ENCODE results near the gene ATP5PO. TPM values are rescaled to one million over a fixed set of nuclear protein-coding genes. Genes with fewer than 3 reads are reported as not detected.

ATP5PO gene
- total and polyA plus RNA-seq, 2 of the 13 experiments (the other 11 are each of a cell fraction or from before 2014, with no cell fraction given): 256 to 297 TPM

- Histone ChIP-seq H3K79me2 (ENCODE audit: insufficient read depth, low read length) (no peaks in the 10 kb centered on the region), H3K9ac (ENCODE audit: insufficient read depth, low read depth, low read length) (no peak overlapping the region), H3K27ac (ENCODE audit: extremely low read length, insufficient read depth, low read length) (no peak overlapping the region), H3K27me3 (ENCODE audit: control insufficient read depth in 1 of 2, insufficient read depth in 2 of 2, low read length in 2 of 2) (peaks cover 2 to 14% of the 10 kb centered on the region in 2 experiments; a peak in 4 of 5 replicates), H3K4me1 (ENCODE audit: insufficient read depth, low read length) (peaks cover 27% of the 10 kb centered on the region), H3K4me2 (ENCODE audit: low read depth, low read length) (peak overlapping the region; percentile 26), H3K4me3 (replicated peaks in 1 of 3; ENCODE audit: insufficient read depth in 1 of 3, low read depth in 2 of 3, low read length in 3 of 3) (no peak overlapping the region; a peak in 1 of 6 replicates), H2AFZ (ENCODE audit: low read length) (no peak overlapping the region), H4K20me1 (ENCODE audit: insufficient read depth, low read length) (no peaks in the 10 kb centered on the region), H3K36me3 (replicated peaks in 1 of 2; ENCODE audit: control insufficient read depth in 1 of 2, insufficient read depth in 2 of 2, low read length in 2 of 2) (no peaks in the 10 kb centered on the region), H3K9me3 (ENCODE audit: low read length) (no peaks in the 10 kb centered on the region)
- peak; percentile 12 for FAIRE-seq
- peak; percentile 34 for DNase-seq (ENCODE audit: low spot score)
- intact Hi-C loops (cut with micrococcal nuclease; ENCODE audit: unreplicated experiment): loop anchor here (5.0 kb wide), 1 partner anchor 38 kb away; no protein-coding TSS in a partner anchor
- in situ Hi-C loops (cut with HindIII; ENCODE audit: extremely low pct_ligation_motif_present, low pct_unique_long_range_greater_than_20kb): no loop called here
- CTCF ChIA-PET (ENCODE audit: low intra/inter-chr PET ratio, low total read pairs): no interaction called here
- WGBS (ENCODE audit: low lambda C conversion rate): 0% methylated on average over 5 of the region's 5 CpGs
- ATAC-seq: peak; percentile 55
- no TSS peak for BruUV-seq (replicated peaks)
- POLR2A ChIA-PET: no interaction called here
- TF ChIP-seq ZNF792 (CRISPR knock-in tag; IDR thresholded peaks at IDR 0.05): no peak
- TF ChIP-seq, protein P1, sequence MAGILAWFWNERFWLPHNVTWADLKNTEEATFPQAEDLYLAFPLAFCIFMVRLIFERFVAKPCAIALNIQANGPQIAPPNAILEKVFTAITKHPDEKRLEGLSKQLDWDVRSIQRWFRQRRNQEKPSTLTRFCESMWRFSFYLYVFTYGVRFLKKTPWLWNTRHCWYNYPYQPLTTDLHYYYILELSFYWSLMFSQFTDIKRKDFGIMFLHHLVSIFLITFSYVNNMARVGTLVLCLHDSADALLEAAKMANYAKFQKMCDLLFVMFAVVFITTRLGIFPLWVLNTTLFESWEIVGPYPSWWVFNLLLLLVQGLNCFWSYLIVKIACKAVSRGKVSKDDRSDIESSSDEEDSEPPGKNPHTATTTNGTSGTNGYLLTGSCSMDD (CRISPR knock-in tag; IDR thresholded peaks at IDR 0.05): no peak
- TF ChIP-seq ZNF207 (IDR thresholded peaks at IDR 0.05; ENCODE audit: borderline replicate concordance): no peak
- no peak for TF ChIP-seq ZNF33B (CRISPR knock-in tag; IDR thresholded peaks at IDR 0.05)
- TF ChIP-seq, protein P2, sequence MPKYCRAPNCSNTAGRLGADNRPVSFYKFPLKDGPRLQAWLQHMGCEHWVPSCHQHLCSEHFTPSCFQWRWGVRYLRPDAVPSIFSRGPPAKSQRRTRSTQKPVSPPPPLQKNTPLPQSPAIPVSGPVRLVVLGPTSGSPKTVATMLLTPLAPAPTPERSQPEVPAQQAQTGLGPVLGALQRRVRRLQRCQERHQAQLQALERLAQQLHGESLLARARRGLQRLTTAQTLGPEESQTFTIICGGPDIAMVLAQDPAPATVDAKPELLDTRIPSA (CRISPR knock-in tag; IDR thresholded peaks at IDR 0.05; ENCODE audit: borderline replicate concordance): no peak
- TF ChIP-seq MTA1 (CRISPR knock-in tag; IDR thresholded peaks at IDR 0.05; ENCODE audit: borderline replicate concordance): no peak
- no peak for TF ChIP-seq DMAP1 (CRISPR knock-in tag; IDR thresholded peaks at IDR 0.05)
- TF ChIP-seq NR2F1 (CRISPR knock-in tag; IDR thresholded peaks at IDR 0.05): peak in 1 of 2 experiments; percentile 43; a peak in 1 of 4 replicates
- TF ChIP-seq FOXM1 (CRISPR knock-in tag; IDR thresholded peaks at IDR 0.05): no peak
- no peak for TF ChIP-seq KLF6 (CRISPR knock-in tag; IDR thresholded peaks at IDR 0.05)
- peak; percentile 41; the same call in 1 of the 2 replicates for TF ChIP-seq RARA (CRISPR knock-in tag; IDR thresholded peaks at IDR 0.05)
- no peak for TF ChIP-seq MBD4 (IDR thresholded peaks at IDR 0.05; ENCODE audit: borderline replicate concordance, low read length)
- peak; percentile 77; the same call in 1 of the 2 replicates for TF ChIP-seq ATF3 (CRISPR knock-in tag; IDR thresholded peaks at IDR 0.05)
- no peak for TF ChIP-seq GABPA (IDR thresholded peaks at IDR 0.05; ENCODE audit: low read depth, low read length)
- TF ChIP-seq GABPA (CRISPR knock-in tag; IDR thresholded peaks at IDR 0.05; ENCODE audit: low read depth): no peak
- no peak for TF ChIP-seq POGZ (CRISPR knock-in tag; IDR thresholded peaks at IDR 0.05)
- TF ChIP-seq ZNF512B (CRISPR knock-in tag; IDR thresholded peaks at IDR 0.05; ENCODE audit: borderline replicate concordance): no peak
- TF ChIP-seq, protein P3, sequence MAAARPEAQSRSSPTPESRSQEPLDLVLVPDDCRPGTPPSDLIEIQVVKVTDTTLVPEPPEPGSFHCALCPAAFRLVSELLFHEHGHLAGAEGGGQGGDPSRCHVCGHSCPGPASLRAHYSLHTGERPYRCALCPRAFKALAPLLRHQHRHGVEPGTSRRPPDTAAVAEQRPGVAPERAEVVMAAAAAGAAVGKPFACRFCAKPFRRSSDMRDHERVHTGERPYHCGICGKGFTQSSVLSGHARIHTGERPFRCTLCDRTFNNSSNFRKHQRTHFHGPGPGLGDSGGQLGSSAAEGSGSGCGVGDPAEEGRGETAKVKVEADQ (CRISPR knock-in tag; IDR thresholded peaks at IDR 0.05; ENCODE audit: borderline replicate concordance): no peak
- no peak for TF ChIP-seq ZMYM4 (CRISPR knock-in tag; IDR thresholded peaks at IDR 0.05)
- TF ChIP-seq ZNF282 (IDR thresholded peaks at IDR 0.05; ENCODE audit: partially characterized antibody): no peak
- TF ChIP-seq ZNF788 (CRISPR knock-in tag; IDR thresholded peaks at IDR 0.05; ENCODE audit: borderline replicate concordance): no peak
- no peak for TF ChIP-seq DNMT3B (CRISPR knock-in tag; conservative IDR thresholded peaks at IDR 0.05)
- peak; percentile 73; the same call in 1 of the 2 replicates for TF ChIP-seq FOSL1 (CRISPR knock-in tag; IDR thresholded peaks at IDR 0.05; ENCODE audit: borderline replicate concordance)
These were observed 61.0 kb downstream of the ATP5PO start for GRCh38 chr21:33854604-33855003.
